ENCODE data around the gene LRRTM3. TPM values are rescaled to one million over a fixed set of nuclear protein-coding genes. Genes with fewer than 3 reads are reported as not detected.

The LRRTM3 gene
- total RNA-seq, 1 experiment from 2014 or later = not detected

- H3K27ac Mint-ChIP-seq (ENCODE audit: low read depth, unreplicated experiment) = no peak overlapping the region
- TF ChIP-seq, protein P1, sequence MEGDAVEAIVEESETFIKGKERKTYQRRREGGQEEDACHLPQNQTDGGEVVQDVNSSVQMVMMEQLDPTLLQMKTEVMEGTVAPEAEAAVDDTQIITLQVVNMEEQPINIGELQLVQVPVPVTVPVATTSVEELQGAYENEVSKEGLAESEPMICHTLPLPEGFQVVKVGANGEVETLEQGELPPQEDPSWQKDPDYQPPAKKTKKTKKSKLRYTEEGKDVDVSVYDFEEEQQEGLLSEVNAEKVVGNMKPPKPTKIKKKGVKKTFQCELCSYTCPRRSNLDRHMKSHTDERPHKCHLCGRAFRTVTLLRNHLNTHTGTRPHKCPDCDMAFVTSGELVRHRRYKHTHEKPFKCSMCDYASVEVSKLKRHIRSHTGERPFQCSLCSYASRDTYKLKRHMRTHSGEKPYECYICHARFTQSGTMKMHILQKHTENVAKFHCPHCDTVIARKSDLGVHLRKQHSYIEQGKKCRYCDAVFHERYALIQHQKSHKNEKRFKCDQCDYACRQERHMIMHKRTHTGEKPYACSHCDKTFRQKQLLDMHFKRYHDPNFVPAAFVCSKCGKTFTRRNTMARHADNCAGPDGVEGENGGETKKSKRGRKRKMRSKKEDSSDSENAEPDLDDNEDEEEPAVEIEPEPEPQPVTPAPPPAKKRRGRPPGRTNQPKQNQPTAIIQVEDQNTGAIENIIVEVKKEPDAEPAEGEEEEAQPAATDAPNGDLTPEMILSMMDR (IDR thresholded peaks at IDR 0.05; ENCODE audit: unreplicated experiment) = no peak
- H3K36me3 Mint-ChIP-seq (ENCODE audit: insufficient read depth, unreplicated experiment) = no peaks in the 10 kb centered on the region
- no peaks in the 10 kb centered on the region for H3K9me3 Mint-ChIP-seq (ENCODE audit: unreplicated experiment)
- H3K4me1 Mint-ChIP-seq (ENCODE audit: insufficient read depth, unreplicated experiment) = peaks cover 5% of the 10 kb centered on the region
- ChIA-PET POLR2A (no interaction called here), CTCF (no interaction called here)
- BruUV-seq (replicated peaks) = no TSS peak
- intact Hi-C loops (cut with micrococcal nuclease) = no loop called here
- no peak overlapping the region for H3K4me3 Mint-ChIP-seq (ENCODE audit: unreplicated experiment)
- no peaks in the 10 kb centered on the region for H3K27me3 Mint-ChIP-seq (ENCODE audit: insufficient read depth, unreplicated experiment)
- no peak for DNase-seq (ENCODE audit: unreplicated experiment)
Measured at GRCh38 chr10:66919248-66919647, 6.6 kb upstream of the LRRTM3 start.

GRCh38 chr10:66924674-66925345, 1.0 kb upstream of the LRRTM3 start:
- no TSS peak for BruUV-seq (replicated peaks)
- Mint-ChIP-seq H3K27me3 (ENCODE audit: insufficient read depth, unreplicated experiment) (peaks cover 23% of the 10 kb centered on the region), H3K4me3 (ENCODE audit: unreplicated experiment) (no peak overlapping the region), H3K36me3 (ENCODE audit: insufficient read depth, unreplicated experiment) (no peaks in the 10 kb centered on the region), H3K27ac (ENCODE audit: low read depth, unreplicated experiment) (no peak overlapping the region), H3K4me1 (ENCODE audit: insufficient read depth, unreplicated experiment) (peaks cover 6% of the 10 kb centered on the region), H3K9me3 (ENCODE audit: unreplicated experiment) (no peaks in the 10 kb centered on the region)
- DNase-seq (ENCODE audit: unreplicated experiment) = no peak
- POLR2A ChIA-PET = no interaction called here
- intact Hi-C loops (cut with micrococcal nuclease) = no loop called here
- TF ChIP-seq, protein P1 (IDR thresholded peaks at IDR 0.05; ENCODE audit: unreplicated experiment) = no peak
- CTCF ChIA-PET = interaction anchor here (0.5 to 2.2 kb wide), 23 partner anchors 8 to 1947 kb away, joined by 3 to 12 read pairs (median 4); no protein-coding TSS in a partner anchor

- H3K9me3 Mint-ChIP-seq (ENCODE audit: unreplicated experiment) = no peaks in the 10 kb centered on the region
- DNase-seq (ENCODE audit: unreplicated experiment) = no peak
- H3K36me3 Mint-ChIP-seq (ENCODE audit: insufficient read depth, unreplicated experiment) = no peaks in the 10 kb centered on the region
- H3K4me1 Mint-ChIP-seq (ENCODE audit: insufficient read depth, unreplicated experiment) = peaks cover 6% of the 10 kb centered on the region
- H3K27me3 Mint-ChIP-seq (ENCODE audit: insufficient read depth, unreplicated experiment) = peaks cover 23% of the 10 kb centered on the region
- ChIA-PET CTCF (interaction anchor here (0.5 to 2.2 kb wide), 27 partner anchors 8 to 1948 kb away, joined by 3 to 12 read pairs (median 3); no protein-coding TSS in a partner anchor), POLR2A (no interaction called here)
- H3K27ac Mint-ChIP-seq (ENCODE audit: low read depth, unreplicated experiment) = no peak overlapping the region
- BruUV-seq (replicated peaks) = no TSS peak
- intact Hi-C loops (cut with micrococcal nuclease) = no loop called here
- H3K4me3 Mint-ChIP-seq (ENCODE audit: unreplicated experiment) = no peak overlapping the region
- TF ChIP-seq, protein P1 (IDR thresholded peaks at IDR 0.05; ENCODE audit: unreplicated experiment) = no peak
Measured at GRCh38 chr10:66925373-66925772, 463 bp upstream of the LRRTM3 start.

DNA sequence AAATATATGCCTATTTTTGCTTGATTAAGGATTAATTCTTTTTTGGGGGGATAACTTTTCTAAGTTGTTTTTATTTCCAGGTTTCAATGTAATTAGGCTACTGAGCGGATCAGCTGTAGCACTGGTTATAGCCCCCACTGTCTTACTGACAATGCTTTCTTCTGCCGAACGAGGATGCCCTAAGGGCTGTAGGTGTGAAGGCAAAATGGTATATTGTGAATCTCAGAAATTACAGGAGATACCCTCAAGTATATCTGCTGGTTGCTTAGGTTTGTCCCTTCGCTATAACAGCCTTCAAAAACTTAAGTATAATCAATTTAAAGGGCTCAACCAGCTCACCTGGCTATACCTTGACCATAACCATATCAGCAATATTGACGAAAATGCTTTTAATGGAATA, 1.0 kb downstream of the LRRTM3 start:
- ChIA-PET CTCF (interaction anchor here (0.6 to 1.8 kb wide), 4 partner anchors 10 to 593 kb away, joined by 3 to 7 read pairs (median 4); no protein-coding TSS in a partner anchor), POLR2A (interaction anchor here (1.0 kb wide), 1 partner anchor 12 kb away, joined by 5 read pairs; no protein-coding TSS in a partner anchor)
- Mint-ChIP-seq H3K4me3 (ENCODE audit: unreplicated experiment) (no peak overlapping the region), H3K27ac (ENCODE audit: low read depth, unreplicated experiment) (no peak overlapping the region), H3K27me3 (ENCODE audit: insufficient read depth, unreplicated experiment) (peaks cover 23% of the 10 kb centered on the region), H3K9me3 (ENCODE audit: unreplicated experiment) (no peaks in the 10 kb centered on the region), H3K4me1 (ENCODE audit: insufficient read depth, unreplicated experiment) (peaks cover 6% of the 10 kb centered on the region), H3K36me3 (ENCODE audit: insufficient read depth, unreplicated experiment) (no peaks in the 10 kb centered on the region)
- TF ChIP-seq, protein P1 (IDR thresholded peaks at IDR 0.05; ENCODE audit: unreplicated experiment) = no peak
- no peak for DNase-seq (ENCODE audit: unreplicated experiment)
- no TSS peak for BruUV-seq (replicated peaks)
- intact Hi-C loops (cut with micrococcal nuclease) = no loop called here
